ENCODE measurements around the gene GHR.

Gene GHR

GRCh38 chr5:42552597-42552996 is 129.4 kb downstream of the GHR start:
- H3K27ac ChIP-seq, result no peak overlapping the region
- no peak for TF ChIP-seq CTCF (conservative IDR thresholded peaks at IDR 0.05)

GRCh38 chr5:42553461-42553860 is 130.2 kb downstream of the GHR start:
- no peak for TF ChIP-seq CTCF (conservative IDR thresholded peaks at IDR 0.05)
- no peak overlapping the region for H3K27ac ChIP-seq

GRCh38 chr5:42555010-42555409 is 131.8 kb downstream of the GHR start:
- no peak overlapping the region for H3K27ac ChIP-seq
- TF ChIP-seq CTCF (conservative IDR thresholded peaks at IDR 0.05), result no peak

- no peak overlapping the region for H3K27ac ChIP-seq
- no peak for TF ChIP-seq CTCF (conservative IDR thresholded peaks at IDR 0.05)
These were observed 132.6 kb downstream of the GHR start for GRCh38 chr5:42555797-42556196.

GRCh38 chr5:42557689-42558088 is 134.4 kb downstream of the GHR start:
- no peak for TF ChIP-seq CTCF (conservative IDR thresholded peaks at IDR 0.05)
- no peak overlapping the region for H3K27ac ChIP-seq

GRCh38 chr5:42561656-42562055 is 138.4 kb downstream of the GHR start:
- TF ChIP-seq CTCF (conservative IDR thresholded peaks at IDR 0.05), result no peak
- no peak overlapping the region for H3K27ac ChIP-seq

GRCh38 chr5:42564689-42565356 is 141.6 kb downstream of the GHR start:
- no peak for TF ChIP-seq CTCF (conservative IDR thresholded peaks at IDR 0.05)

More at GRCh38 chr5:42564689-42565356, 141.6 kb downstream of the GHR start:
- no peak overlapping the region for H3K27ac ChIP-seq
